Loucy (cell line): ENCODE results near the gene IRGM.

Source experiments
- H2AFZ ChIP-seq: fragments of 200-600 bp; sonication (generic); 2 replicates; pipeline ENCODE4 v1.6.0; 2016; ENCODE audit warnings: antibody characterized with exemption, mild to moderate bottlenecking, low read length, moderate library complexity
- H3F3A ChIP-seq: fragments of 200-600 bp; 2 replicates; pipeline ENCODE4 v1.6.0; 2016; ENCODE audit warnings: antibody characterized with exemption, low read depth, mild to moderate bottlenecking
- H3K27me3 ChIP-seq: fragments of 200-600 bp; sonication (generic); 2 replicates; pipeline ENCODE4 v1.6.1; 2014; ENCODE audit warnings: low read length, mild to moderate bottlenecking; ENCODE audit not compliant: insufficient read depth, poor library complexity, severe bottlenecking
- H3K36me3 ChIP-seq: fragments of 200-600 bp; sonication (generic); 2 replicates; pipeline ENCODE4 v1.6.1; 2016; ENCODE audit warnings: low read length; ENCODE audit not compliant: insufficient read depth
- H3K4me1 ChIP-seq: fragments of 200-600 bp; sonication (generic); 2 replicates; pipeline ENCODE4 v1.5.1; 2014; ENCODE audit warnings: low read length, mild to moderate bottlenecking; ENCODE audit not compliant: insufficient read depth, poor library complexity, severe bottlenecking
- H3K4me2 ChIP-seq: fragments of 200-600 bp; sonication (generic); 2 replicates; pipeline ENCODE4 v1.6.0; 2014; ENCODE audit warnings: antibody characterized with exemption, low read length, low read depth, mild to moderate bottlenecking; ENCODE audit not compliant: poor library complexity, severe bottlenecking
- H3K4me3 ChIP-seq: fragments of 200-600 bp; sonication (generic); 2 replicates; pipeline ENCODE4 v1.5.1; 2014; ENCODE audit warnings: low read length, mild to moderate bottlenecking, mixed read lengths; ENCODE audit not compliant: poor library complexity, severe bottlenecking
- H3K79me2 ChIP-seq: fragments of 200-600 bp; sonication (generic); 2 replicates; pipeline ENCODE4 v1.6.1; 2014; ENCODE audit warnings: low read length; ENCODE audit not compliant: insufficient read depth
- H3K9ac ChIP-seq: fragments of 200-600 bp; sonication (generic); 2 replicates; pipeline ENCODE4 v1.6.0; 2014; ENCODE audit warnings: mild to moderate bottlenecking, low read depth, low read length, moderate library complexity; ENCODE audit not compliant: poor library complexity, severe bottlenecking
- H3K9me2 ChIP-seq: fragments of 200-600 bp; sonication (generic); replicated peaks from 2 replicates; pipeline ENCODE4 v1.6.1; 2016; ENCODE audit warnings: low read depth, low read length, mixed read lengths
- H3K9me3 ChIP-seq: fragments of 200-600 bp; sonication (generic); 2 replicates; pipeline ENCODE4 v1.6.1; 2014; ENCODE audit warnings: mild to moderate bottlenecking, antibody characterized with exemption, low read length, low read depth; ENCODE audit not compliant: insufficient read depth
- H4K20me1 ChIP-seq: fragments of 200-600 bp; sonication (generic); 2 replicates; pipeline ENCODE4 v1.6.0; 2014; ENCODE audit warnings: antibody characterized with exemption, low read length, mild to moderate bottlenecking; ENCODE audit not compliant: insufficient read depth, poor library complexity, severe bottlenecking
- EZH2phosphoT487 ChIP-seq: fragments of 200-600 bp; IDR thresholded peaks from 2 replicates; pipeline ENCODE4 v1.6.1; 2018; ENCODE audit warnings: antibody characterized with exemption, mild to moderate bottlenecking, moderate library complexity, borderline replicate concordance
- TF ChIP-seq, protein P1 (sequence below): fragments of 200-600 bp; sonication (generic); conservative IDR thresholded peaks from 2 replicates; pipeline ENCODE4 v1.5.1; 2014; ENCODE audit warnings: mild to moderate bottlenecking, antibody characterized with exemption, low read length

Gene IRGM

DNA sequence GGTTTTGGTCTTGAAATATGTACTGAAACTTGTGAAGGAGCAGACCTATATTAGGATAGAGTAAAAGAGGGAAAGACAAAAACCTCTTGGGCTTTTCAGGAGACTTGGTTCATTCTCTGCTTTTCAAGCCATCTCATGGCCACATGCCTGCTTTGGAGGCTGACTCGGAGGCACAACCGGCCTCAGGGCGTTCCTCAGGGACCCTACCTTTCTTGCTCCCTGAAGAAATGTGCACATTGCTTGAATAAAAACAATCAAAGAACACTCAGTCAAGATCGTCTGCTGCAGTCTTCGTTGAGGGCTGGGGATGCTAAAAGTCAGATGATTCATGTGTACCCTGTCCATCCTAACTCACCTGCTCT, 994 bp downstream of the IRGM start:
- TF ChIP-seq EZH2phosphoT487 = no peak
- TF ChIP-seq, protein P1, sequence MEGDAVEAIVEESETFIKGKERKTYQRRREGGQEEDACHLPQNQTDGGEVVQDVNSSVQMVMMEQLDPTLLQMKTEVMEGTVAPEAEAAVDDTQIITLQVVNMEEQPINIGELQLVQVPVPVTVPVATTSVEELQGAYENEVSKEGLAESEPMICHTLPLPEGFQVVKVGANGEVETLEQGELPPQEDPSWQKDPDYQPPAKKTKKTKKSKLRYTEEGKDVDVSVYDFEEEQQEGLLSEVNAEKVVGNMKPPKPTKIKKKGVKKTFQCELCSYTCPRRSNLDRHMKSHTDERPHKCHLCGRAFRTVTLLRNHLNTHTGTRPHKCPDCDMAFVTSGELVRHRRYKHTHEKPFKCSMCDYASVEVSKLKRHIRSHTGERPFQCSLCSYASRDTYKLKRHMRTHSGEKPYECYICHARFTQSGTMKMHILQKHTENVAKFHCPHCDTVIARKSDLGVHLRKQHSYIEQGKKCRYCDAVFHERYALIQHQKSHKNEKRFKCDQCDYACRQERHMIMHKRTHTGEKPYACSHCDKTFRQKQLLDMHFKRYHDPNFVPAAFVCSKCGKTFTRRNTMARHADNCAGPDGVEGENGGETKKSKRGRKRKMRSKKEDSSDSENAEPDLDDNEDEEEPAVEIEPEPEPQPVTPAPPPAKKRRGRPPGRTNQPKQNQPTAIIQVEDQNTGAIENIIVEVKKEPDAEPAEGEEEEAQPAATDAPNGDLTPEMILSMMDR = no peak
- Histone ChIP-seq H3K4me1 (peaks cover 16% of the 10 kb centered on the region), H3F3A (no peaks in the 10 kb centered on the region), H3K4me2 (peak overlapping the region; percentile 69), H3K36me3 (no peaks in the 10 kb centered on the region), H3K9me3 (peaks cover 12% of the 10 kb centered on the region; the same call in 1 of the 2 replicates), H3K27me3 (no peaks in the 10 kb centered on the region), H3K9ac (peak overlapping the region; percentile 58), H3K79me2 (peaks cover 36% of the 10 kb centered on the region; the same call in 1 of the 2 replicates), H3K4me3 (peak overlapping the region; percentile 70), H4K20me1 (no peaks in the 10 kb centered on the region), H3K9me2 (no peaks in the 10 kb centered on the region), H2AFZ (no peak overlapping the region)

DNA sequence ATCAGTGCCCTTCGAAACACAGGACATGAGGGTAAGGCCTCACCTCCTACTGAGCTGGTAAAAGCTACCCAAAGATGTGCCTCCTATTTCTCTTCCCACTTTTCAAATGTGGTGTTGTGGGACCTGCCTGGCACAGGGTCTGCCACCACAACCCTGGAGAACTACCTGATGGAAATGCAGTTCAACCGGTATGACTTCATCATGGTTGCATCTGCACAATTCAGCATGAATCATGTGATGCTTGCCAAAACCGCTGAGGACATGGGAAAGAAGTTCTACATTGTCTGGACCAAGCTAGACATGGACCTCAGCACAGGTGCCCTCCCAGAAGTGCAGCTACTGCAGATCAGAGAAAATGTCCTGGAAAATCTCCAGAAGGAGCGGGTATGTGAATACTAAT, 1.9 kb downstream of the IRGM start:
- H3K9me3 ChIP-seq = peaks cover 12% of the 10 kb centered on the region; the same call in 1 of the 2 replicates
- H3K36me3 ChIP-seq = no peaks in the 10 kb centered on the region
- no peaks in the 10 kb centered on the region for H4K20me1 ChIP-seq
- no peaks in the 10 kb centered on the region for H3F3A ChIP-seq
- H2AFZ ChIP-seq = no peak overlapping the region
- H3K4me3 ChIP-seq = peak overlapping the region; percentile 70
- TF ChIP-seq, protein P1 = no peak
- TF ChIP-seq EZH2phosphoT487 = no peak
- H3K9ac ChIP-seq = no peak overlapping the region
- peaks cover 36% of the 10 kb centered on the region; the same call in 1 of the 2 replicates for H3K79me2 ChIP-seq
- H3K4me2 ChIP-seq = peak overlapping the region; percentile 69
- H3K9me2 ChIP-seq = no peaks in the 10 kb centered on the region
- H3K27me3 ChIP-seq = no peaks in the 10 kb centered on the region
- peaks cover 17% of the 10 kb centered on the region for H3K4me1 ChIP-seq

DNA sequence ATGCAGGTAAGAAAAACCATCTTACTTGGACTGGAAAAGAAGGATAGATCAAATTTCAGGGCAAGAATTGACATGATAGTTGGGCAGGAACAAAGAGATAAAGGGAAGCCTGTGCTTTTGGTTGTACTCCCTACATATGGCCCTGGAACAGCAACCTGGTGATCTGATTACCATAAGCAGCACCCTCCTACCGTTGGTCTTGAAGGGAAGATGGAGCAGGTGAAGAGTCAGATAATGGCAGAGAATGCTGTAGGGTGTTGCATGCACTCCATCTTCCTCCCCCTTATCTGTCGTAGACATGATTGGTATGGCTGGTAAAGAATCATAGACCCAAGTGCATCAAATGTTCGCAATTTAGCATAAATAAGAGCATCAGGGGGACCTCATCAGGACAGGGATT, 4.7 kb downstream of the IRGM start:
- H2AFZ ChIP-seq = no peak overlapping the region
- TF ChIP-seq, protein P1 = no peak
- no peak for TF ChIP-seq EZH2phosphoT487
- no peaks in the 10 kb centered on the region for H3K9me2 ChIP-seq

More for the DNA sequence above, 4.7 kb downstream of the IRGM start:
- H4K20me1 ChIP-seq = no peaks in the 10 kb centered on the region
- H3K27me3 ChIP-seq = no peaks in the 10 kb centered on the region
- H3K79me2 ChIP-seq = peaks cover 42% of the 10 kb centered on the region
- H3K4me3 ChIP-seq = peak overlapping the region; percentile 68
- H3K9me3 ChIP-seq = peaks cover 17% of the 10 kb centered on the region; the same call in 1 of the 2 replicates
- H3K36me3 ChIP-seq = no peaks in the 10 kb centered on the region
- no peaks in the 10 kb centered on the region for H3F3A ChIP-seq
- peaks cover 34% of the 10 kb centered on the region for H3K4me1 ChIP-seq
- peak overlapping the region; percentile 7 for H3K9ac ChIP-seq
- peak overlapping the region; percentile 64 for H3K4me2 ChIP-seq
